MM.1S (cell line): ENCODE results near the gene RIC8A.

Source experiments
- DNase-seq: peaks from one replicate; pipeline ENCODE4 v3.0.0-alpha.2; 2015
- H2AFZ ChIP-seq: fragments of 300-600 bp; sonication (generic); 2 replicates; pipeline ENCODE4 v1.6.0; 2016; ENCODE audit warnings: antibody characterized with exemption, low read length
- H3F3A ChIP-seq: fragments of 300-600 bp; sonication (generic); 2 replicates; pipeline ENCODE4 v1.6.1; 2016; ENCODE audit warnings: mild to moderate bottlenecking, antibody characterized with exemption, low read length, moderate library complexity, mixed read lengths; ENCODE audit not compliant: insufficient read depth
- H3K27ac ChIP-seq: fragments of 300-600 bp; sonication (generic); 2 replicates; pipeline ENCODE4 v1.5.1; 2016; ENCODE audit warnings: mild to moderate bottlenecking, low read length
- H3K27me3 ChIP-seq: fragments of 300-600 bp; sonication (generic); replicated peaks from 2 replicates; pipeline ENCODE4 v1.6.0; 2016; ENCODE audit warnings: low read length; ENCODE audit not compliant: insufficient read depth
- H3K36me3 ChIP-seq: fragments of 300-600 bp; sonication (generic); replicated peaks from 2 replicates; pipeline ENCODE4 v1.6.1; 2016; ENCODE audit warnings: mild to moderate bottlenecking, low read length, mixed read lengths; ENCODE audit not compliant: insufficient read depth
- H3K4me1 ChIP-seq: fragments of 300-600 bp; sonication (generic); 2 replicates; pipeline ENCODE4 v1.6.1; 2016; ENCODE audit warnings: low read length, mixed read lengths
- H3K4me2 ChIP-seq: fragments of 300-600 bp; sonication (generic); 2 replicates; pipeline ENCODE4 v1.6.0; 2016; ENCODE audit warnings: low read depth, low read length
- H3K4me3 ChIP-seq: fragments of 300-600 bp; sonication (generic); 2 replicates; pipeline ENCODE4 v1.5.1; 2016; ENCODE audit warnings: low read length, mixed read lengths
- H3K79me2 ChIP-seq: fragments of 300-600 bp; sonication (generic); 2 replicates; pipeline ENCODE4 v1.6.1; 2016; ENCODE audit warnings: mixed run types, low read length, mixed read lengths
- H3K9ac ChIP-seq: fragments of 300-600 bp; sonication (generic); 2 replicates; pipeline ENCODE4 v1.6.1; 2016; ENCODE audit warnings: low read length, mixed read lengths
- H3K9me2 ChIP-seq: fragments of 300-600 bp; sonication (generic); replicated peaks from 2 replicates; pipeline ENCODE4 v1.6.1; 2016; ENCODE audit warnings: mild to moderate bottlenecking, low read length, mixed read lengths; ENCODE audit not compliant: insufficient read depth
- H3K9me3 ChIP-seq: fragments of 300-600 bp; sonication (generic); replicated peaks from 2 replicates; pipeline ENCODE4 v1.6.1; 2016; ENCODE audit warnings: mild to moderate bottlenecking, low read length, mixed read lengths; ENCODE audit not compliant: insufficient read depth
- H4K20me1 ChIP-seq: fragments of 300-600 bp; sonication (generic); 2 replicates; pipeline ENCODE4 v1.6.1; 2016; ENCODE audit warnings: mild to moderate bottlenecking, low read length, moderate library complexity, mixed read lengths; ENCODE audit not compliant: insufficient read depth
- EZH2 ChIP-seq: fragments of 300-600 bp; sonication (generic); optimal IDR thresholded peaks from 2 replicates; pipeline ENCODE3; 2017; ENCODE audit warnings: low read depth, mild to moderate bottlenecking, antibody characterized with exemption, low read length, mixed read lengths
- EZH2phosphoT487 ChIP-seq: fragments of 300-600 bp; sonication (generic); IDR thresholded peaks from 2 replicates; pipeline ENCODE4 v1.6.1; 2018; ENCODE audit warnings: antibody characterized with exemption, low read length
- TF ChIP-seq, protein P1 (sequence below): fragments of 300-600 bp; sonication (generic); IDR thresholded peaks from 2 replicates; pipeline ENCODE4 v1.5.1; 2016; ENCODE audit warnings: antibody characterized with exemption, low read length, mixed read lengths

The RIC8A gene

DNA sequence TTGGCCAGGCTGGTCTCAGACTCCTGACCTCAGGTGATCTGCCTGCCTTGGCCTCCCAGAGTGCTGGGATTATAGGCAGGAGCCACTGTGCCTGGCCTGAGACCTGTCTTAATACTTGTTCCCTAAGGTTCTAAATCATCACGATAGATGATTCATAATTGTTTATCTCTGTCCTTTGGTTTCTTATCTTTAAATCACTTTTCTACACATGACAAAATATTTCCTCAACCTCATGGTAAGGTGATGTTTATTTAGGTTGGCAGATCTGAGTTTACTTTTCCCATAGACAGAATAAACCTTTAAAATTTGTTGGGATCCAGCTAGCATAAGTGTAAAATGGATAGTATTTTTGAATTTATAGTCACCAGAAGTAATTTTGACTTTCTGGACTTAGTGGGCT lies 32.8 kb downstream of the RIC8A start:
- TF ChIP-seq EZH2phosphoT487 (no peak), EZH2 (no peak)
- TF ChIP-seq, protein P1, sequence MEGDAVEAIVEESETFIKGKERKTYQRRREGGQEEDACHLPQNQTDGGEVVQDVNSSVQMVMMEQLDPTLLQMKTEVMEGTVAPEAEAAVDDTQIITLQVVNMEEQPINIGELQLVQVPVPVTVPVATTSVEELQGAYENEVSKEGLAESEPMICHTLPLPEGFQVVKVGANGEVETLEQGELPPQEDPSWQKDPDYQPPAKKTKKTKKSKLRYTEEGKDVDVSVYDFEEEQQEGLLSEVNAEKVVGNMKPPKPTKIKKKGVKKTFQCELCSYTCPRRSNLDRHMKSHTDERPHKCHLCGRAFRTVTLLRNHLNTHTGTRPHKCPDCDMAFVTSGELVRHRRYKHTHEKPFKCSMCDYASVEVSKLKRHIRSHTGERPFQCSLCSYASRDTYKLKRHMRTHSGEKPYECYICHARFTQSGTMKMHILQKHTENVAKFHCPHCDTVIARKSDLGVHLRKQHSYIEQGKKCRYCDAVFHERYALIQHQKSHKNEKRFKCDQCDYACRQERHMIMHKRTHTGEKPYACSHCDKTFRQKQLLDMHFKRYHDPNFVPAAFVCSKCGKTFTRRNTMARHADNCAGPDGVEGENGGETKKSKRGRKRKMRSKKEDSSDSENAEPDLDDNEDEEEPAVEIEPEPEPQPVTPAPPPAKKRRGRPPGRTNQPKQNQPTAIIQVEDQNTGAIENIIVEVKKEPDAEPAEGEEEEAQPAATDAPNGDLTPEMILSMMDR: no peak
- Histone ChIP-seq H3K9me3 (no peaks in the 10 kb centered on the region), H2AFZ (no peak overlapping the region), H3K9ac (no peak overlapping the region), H3K4me2 (no peak overlapping the region), H3K27me3 (no peaks in the 10 kb centered on the region), H3K4me3 (no peak overlapping the region), H4K20me1 (no peaks in the 10 kb centered on the region), H3K4me1 (peaks cover 11% of the 10 kb centered on the region), H3K27ac (no peak overlapping the region), H3K79me2 (peaks cover 66% of the 10 kb centered on the region), H3K9me2 (no peaks in the 10 kb centered on the region), H3F3A (peaks cover 4% of the 10 kb centered on the region; the same call in 1 of the 2 replicates), H3K36me3 (peaks cover 14% of the 10 kb centered on the region)
- DNase-seq: no peak

DNA sequence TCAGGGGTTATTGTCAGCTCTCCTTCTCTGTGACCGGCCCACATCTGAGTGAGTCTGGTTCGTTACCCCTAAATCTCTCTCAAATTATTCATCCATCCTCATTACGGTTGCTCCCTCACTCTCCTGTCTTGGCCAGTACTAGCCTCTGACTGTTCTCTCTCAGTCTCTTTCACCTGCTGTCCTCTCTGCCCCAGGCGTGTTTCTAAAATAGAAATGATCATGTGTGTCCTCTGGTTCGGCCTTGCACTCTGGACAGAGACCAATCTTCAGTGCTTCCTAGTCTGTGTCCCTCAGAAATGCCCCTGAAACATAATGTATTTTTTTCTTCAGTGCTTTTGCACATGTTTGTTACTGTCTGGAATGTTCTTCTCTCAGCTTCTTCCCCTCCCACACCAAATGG lies 34.1 kb downstream of the RIC8A start:
- H4K20me1 ChIP-seq: no peaks in the 10 kb centered on the region
- peaks cover 1% of the 10 kb centered on the region; the same call in 1 of the 2 replicates for H3F3A ChIP-seq
- no peak overlapping the region for H3K27ac ChIP-seq
- no peaks in the 10 kb centered on the region for H3K9me3 ChIP-seq
- no peak overlapping the region for H3K4me2 ChIP-seq
- DNase-seq: no peak
- H3K9ac ChIP-seq: no peak overlapping the region
- TF ChIP-seq EZH2 (no peak), EZH2phosphoT487 (no peak)
- TF ChIP-seq, protein P1: no peak
- H3K4me3 ChIP-seq: no peak overlapping the region
- peaks cover 8% of the 10 kb centered on the region for H3K4me1 ChIP-seq
- no peak overlapping the region for H2AFZ ChIP-seq
- peaks cover 14% of the 10 kb centered on the region for H3K36me3 ChIP-seq
- H3K9me2 ChIP-seq: no peaks in the 10 kb centered on the region
- no peaks in the 10 kb centered on the region for H3K27me3 ChIP-seq
- peaks cover 66% of the 10 kb centered on the region for H3K79me2 ChIP-seq

DNA sequence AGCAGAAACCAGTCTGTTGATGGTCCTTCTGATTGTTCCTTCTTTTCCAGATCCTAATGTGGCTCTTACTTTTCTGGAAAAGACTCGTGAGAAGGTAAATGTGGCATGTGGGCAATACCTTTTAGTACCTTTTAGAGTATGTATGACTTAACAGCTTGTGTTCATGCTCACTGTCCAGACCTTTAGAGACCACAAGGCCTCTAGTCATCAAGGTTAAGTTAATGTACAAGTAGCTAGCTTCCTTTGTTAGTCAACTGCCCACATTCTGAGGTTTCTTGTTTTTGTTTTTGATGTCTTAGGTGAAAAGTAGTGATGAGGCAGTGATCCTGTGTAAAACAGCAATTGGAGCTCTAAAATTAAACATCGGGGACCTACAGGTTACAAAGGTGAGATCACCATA lies 36.9 kb downstream of the RIC8A start:
- H3K27ac ChIP-seq: no peak overlapping the region
- H3K79me2 ChIP-seq: peaks cover 40% of the 10 kb centered on the region
- no peaks in the 10 kb centered on the region for H3K9me3 ChIP-seq
- no peak overlapping the region for H3K4me2 ChIP-seq
- H3K4me1 ChIP-seq: no peaks in the 10 kb centered on the region
- DNase-seq: no peak
- H3K9me2 ChIP-seq: no peaks in the 10 kb centered on the region
- no peak overlapping the region for H2AFZ ChIP-seq
- H4K20me1 ChIP-seq: no peaks in the 10 kb centered on the region
- no peak for TF ChIP-seq EZH2
- TF ChIP-seq EZH2phosphoT487: no peak
- TF ChIP-seq, protein P1: no peak
- no peak overlapping the region for H3K4me3 ChIP-seq
- peaks cover 26% of the 10 kb centered on the region for H3K36me3 ChIP-seq
- no peak overlapping the region for H3K9ac ChIP-seq
- H3F3A ChIP-seq: no peaks in the 10 kb centered on the region
- H3K27me3 ChIP-seq: no peaks in the 10 kb centered on the region
